GM21367 (cell line): ENCODE results near the gene PLXNA2.

Experiments used
- ATAC-seq: cut with Tn5 transposase; IDR thresholded peaks from one replicate; pipeline ENCODE4 v1.9.1; 2021; ENCODE audit not compliant: unreplicated experiment

The PLXNA2 gene

GRCh38 chr1:208031316-208031931, 212.8 kb downstream of the PLXNA2 start:
- ATAC-seq: no peak

GRCh38 chr1:208030288-208031091, 213.7 kb downstream of the PLXNA2 start:
- ATAC-seq: no peak

GRCh38 chr1:208029381-208030287, 214.6 kb downstream of the PLXNA2 start:
- no peak for ATAC-seq

- no peak for ATAC-seq
These were observed 215.7 kb downstream of the PLXNA2 start for GRCh38 chr1:208028526-208028925.

GRCh38 chr1:208027861-208028260, 216.3 kb downstream of the PLXNA2 start:
- no peak for ATAC-seq

- ATAC-seq: no peak
These were observed 217.2 kb downstream of the PLXNA2 start for GRCh38 chr1:208026880-208027438.

- no peak for ATAC-seq
These were observed 219.2 kb downstream of the PLXNA2 start for GRCh38 chr1:208025031-208025430.

GRCh38 chr1:208024406-208024805, 219.8 kb downstream of the PLXNA2 start:
- no peak for ATAC-seq

- no peak for ATAC-seq
These were observed 224.9 kb downstream of the PLXNA2 start for GRCh38 chr1:208019257-208019656.

GRCh38 chr1:208015255-208015654, 228.9 kb downstream of the PLXNA2 start:
- no peak for ATAC-seq

- ATAC-seq: no peak
These were observed 231.0 kb downstream of the PLXNA2 start for GRCh38 chr1:208013210-208013609.

- no peak for ATAC-seq
These were observed 231.5 kb downstream of the PLXNA2 start for GRCh38 chr1:208012721-208013120.

- no peak for ATAC-seq
These were observed 233.6 kb downstream of the PLXNA2 start for GRCh38 chr1:208010487-208011071.

- no peak for ATAC-seq
These were observed 234.3 kb downstream of the PLXNA2 start for GRCh38 chr1:208009706-208010444.

- ATAC-seq: no peak
These were observed 234.9 kb downstream of the PLXNA2 start for GRCh38 chr1:208009303-208009702.

- no peak for ATAC-seq
These were observed 235.7 kb downstream of the PLXNA2 start for GRCh38 chr1:208008534-208008933.

GRCh38 chr1:208007938-208008342, 236.2 kb downstream of the PLXNA2 start:
- ATAC-seq: no peak

- ATAC-seq: no peak
These were observed 236.8 kb downstream of the PLXNA2 start for GRCh38 chr1:208007319-208007937.

GRCh38 chr1:208006258-208006920, 237.8 kb downstream of the PLXNA2 start:
- no peak for ATAC-seq
